ENCODE data around the gene TIAM2. TPM values are rescaled to one million over a fixed set of nuclear protein-coding genes. Genes with fewer than 3 reads are reported as not detected.

Gene TIAM2
- polyA plus RNA-seq, 1 donor: 13.7 TPM

DNA sequence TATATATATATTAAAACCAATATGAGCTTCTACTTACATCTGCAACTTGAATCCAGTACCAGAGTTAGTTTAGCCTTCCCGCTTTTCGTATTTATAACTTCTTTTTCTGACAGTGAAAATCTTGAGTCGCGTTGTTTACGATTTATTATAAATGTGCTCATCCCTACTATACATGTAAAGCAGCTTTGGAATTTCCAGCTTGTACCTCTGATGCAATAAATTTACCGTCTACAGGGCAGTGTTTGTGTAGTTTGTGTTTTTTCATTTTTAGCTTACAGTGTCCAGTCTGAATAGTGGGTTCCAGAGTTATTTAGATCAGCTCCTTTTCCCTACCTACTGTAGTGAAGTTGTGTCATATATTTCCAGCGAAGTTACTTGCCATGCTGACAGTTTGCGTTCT lies 66.3 kb downstream of the TIAM2 start:
- DNase-seq (ENCODE audit: low read depth): no peak

DNA sequence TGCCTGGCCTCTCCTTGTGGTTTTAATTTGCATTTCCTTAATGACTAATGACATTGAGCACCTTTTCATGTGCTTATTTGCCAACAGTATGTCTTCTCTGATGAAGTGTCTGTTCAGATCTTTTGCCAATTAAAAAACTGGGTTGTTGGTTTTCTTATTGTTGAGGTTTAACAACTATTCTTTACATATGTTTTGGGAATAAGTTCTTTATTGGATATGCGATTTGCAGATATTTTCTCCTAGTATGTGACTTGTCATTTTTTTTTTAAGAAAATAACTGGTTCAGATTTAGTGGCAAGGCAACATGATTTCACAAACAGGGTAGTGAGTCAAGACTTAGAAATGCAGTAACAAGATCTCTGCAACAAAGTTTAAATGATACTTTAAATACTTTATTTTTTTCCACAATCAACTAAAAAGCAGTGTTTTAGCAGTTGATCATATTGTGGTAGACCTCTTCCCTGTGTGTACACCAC lies 67.8 kb downstream of the TIAM2 start:
- DNase-seq (ENCODE audit: low read depth): no peak

DNA sequence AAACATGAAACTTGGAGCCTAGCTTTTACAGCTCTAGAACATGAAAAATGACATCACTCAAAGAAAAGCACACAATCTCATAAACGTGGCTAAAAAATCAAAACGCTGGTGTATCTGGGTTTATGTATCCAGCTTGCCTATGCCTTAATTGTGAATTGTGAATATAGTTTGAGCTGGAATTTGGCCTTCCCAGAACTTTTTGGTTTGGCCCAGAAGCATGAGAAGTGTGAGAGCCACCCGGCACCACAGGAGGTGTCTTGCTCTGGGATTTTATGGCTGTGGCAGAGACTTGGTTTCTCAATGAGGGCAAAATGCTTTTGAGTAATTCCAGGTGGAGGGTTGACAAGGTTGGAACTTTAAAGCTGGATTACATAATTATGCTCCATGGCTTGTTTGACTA lies 69.2 kb downstream of the TIAM2 start:
- DNase-seq (ENCODE audit: low read depth): no peak

GRCh38 chr6:155066361-155066760 lies 71.2 kb downstream of the TIAM2 start:
- DNase-seq (ENCODE audit: low read depth): peak; percentile 79

DNA sequence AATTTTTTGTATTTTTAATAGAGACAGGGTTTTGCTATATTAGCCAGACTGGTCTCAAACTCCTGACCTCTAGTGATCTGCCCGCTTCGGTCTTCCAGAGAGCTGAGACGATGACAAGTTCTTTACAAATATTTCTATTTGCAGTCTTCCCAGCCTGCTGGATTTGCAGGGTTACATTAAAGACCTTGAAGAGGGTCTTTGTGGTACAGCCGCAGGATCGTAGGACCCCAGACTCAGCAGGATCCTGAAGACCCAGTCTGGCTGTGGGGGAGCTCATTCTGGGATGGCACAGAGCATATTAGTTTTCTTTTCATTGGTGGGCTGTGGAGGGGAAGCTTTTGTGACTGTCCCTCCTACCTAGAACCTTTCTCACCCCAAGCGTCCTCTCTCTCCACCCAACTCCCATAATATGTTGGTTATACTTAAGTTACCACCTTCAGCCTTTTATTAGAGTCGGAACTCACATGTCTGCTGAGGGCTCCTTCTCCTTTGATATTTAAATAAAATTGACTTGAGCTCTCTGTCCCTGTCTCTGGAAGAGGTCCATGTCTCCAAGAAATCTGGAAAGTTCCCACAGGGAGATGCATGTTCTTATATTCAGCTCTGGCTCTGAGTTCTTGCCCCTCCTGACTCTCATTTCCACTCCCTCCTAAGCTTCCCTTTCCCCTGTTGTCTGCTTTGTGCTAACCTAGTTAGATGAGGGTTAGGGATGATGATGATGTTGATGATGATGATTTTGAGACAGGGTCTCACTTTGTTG lies 72.0 kb downstream of the TIAM2 start:
- DNase-seq (ENCODE audit: low read depth): no peak

- no peak for DNase-seq (ENCODE audit: low read depth)
These were observed 73.0 kb downstream of the TIAM2 start for GRCh38 chr6:155067956-155068615.

- DNase-seq (ENCODE audit: low read depth): no peak
These were observed 74.4 kb downstream of the TIAM2 start for GRCh38 chr6:155069543-155069942.

DNA sequence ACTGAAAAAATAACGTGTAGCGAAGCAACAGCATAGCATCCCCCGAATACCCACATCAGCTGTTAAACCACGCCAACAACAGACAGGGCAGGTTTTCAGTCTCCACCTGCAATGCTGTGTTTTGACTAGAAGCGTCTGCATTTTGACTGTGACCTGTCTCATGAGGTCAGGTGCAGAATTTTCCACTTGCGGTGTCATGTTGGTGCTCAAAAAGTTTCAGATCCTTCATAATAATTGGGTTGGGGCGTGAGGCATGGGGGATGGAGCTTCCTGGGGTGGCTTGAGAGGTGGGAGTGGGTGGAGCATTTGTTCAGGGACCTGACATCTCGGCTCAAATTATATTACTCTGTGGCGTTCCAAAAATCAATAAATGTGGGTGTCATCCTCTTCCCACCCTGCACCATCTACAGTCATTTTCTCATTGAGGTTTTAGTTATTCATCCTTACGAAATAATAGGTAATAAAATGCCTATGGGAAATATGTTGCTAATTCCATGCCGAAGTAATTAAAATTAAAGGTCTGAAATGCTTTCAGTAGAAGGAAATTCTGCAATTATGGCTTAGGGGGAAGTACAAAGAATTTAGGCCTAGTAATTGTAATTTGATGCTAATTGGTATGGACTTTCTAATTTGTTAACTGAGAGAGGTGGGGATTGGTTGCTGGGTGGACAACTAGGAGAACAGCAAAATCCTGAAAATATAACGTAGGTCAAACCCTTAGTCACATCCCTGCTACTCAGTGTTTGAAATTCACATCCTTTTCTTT lies 81.0 kb downstream of the TIAM2 start:
- DNase-seq (ENCODE audit: low read depth): no peak

GRCh38 chr6:155077331-155077730 lies 82.2 kb downstream of the TIAM2 start:
- DNase-seq (ENCODE audit: low read depth): no peak

DNA sequence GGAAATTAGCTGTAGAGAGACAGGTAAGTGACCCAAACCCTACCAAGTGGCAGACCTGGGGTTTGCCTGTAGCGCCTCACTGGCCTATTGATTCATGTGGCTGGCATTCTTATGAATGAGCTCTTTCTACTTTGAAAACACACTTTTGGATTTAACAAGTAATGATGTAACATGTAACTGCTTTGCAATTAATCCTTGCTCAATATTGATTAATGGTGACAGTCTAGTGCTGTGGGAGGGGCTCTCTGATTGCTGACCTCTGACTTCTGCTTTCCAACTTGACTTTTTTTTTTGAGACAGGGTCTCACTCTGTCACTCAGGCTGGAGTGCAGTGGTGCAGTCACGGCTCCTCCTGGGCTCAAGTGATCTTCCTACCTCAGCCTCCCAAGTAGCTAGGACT lies 82.7 kb downstream of the TIAM2 start:
- DNase-seq (ENCODE audit: low read depth): no peak

- no peak for DNase-seq (ENCODE audit: low read depth)
These were observed 83.2 kb downstream of the TIAM2 start for GRCh38 chr6:155078331-155078745.

DNA sequence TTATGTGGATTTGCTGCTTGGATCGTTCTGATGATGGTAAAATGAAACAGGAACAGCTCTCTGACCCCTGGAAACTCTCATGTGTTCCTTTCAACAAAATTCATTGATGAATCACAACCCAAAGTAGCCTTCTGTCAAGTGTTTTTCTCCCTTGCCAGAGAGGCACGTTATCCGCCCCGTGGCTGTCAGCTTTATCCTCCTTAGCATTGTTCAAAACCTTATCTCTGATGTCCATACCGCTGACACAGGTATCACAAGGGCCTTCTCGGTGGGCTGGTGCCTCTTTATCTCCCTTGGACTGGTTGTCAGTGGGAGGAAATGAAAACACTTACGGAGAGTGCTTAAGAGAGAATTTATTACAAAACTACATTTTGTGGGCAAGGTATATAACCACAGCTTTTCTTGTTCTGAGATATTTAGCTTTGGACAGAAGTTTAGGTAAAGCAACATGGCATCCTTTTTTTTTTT lies 84.9 kb downstream of the TIAM2 start:
- DNase-seq (ENCODE audit: low read depth): no peak

- DNase-seq (ENCODE audit: low read depth): no peak
These were observed 86.0 kb downstream of the TIAM2 start for GRCh38 chr6:155080881-155081845.

GRCh38 chr6:155084431-155085123 lies 89.5 kb downstream of the TIAM2 start:
- DNase-seq (ENCODE audit: low read depth): no peak

DNA sequence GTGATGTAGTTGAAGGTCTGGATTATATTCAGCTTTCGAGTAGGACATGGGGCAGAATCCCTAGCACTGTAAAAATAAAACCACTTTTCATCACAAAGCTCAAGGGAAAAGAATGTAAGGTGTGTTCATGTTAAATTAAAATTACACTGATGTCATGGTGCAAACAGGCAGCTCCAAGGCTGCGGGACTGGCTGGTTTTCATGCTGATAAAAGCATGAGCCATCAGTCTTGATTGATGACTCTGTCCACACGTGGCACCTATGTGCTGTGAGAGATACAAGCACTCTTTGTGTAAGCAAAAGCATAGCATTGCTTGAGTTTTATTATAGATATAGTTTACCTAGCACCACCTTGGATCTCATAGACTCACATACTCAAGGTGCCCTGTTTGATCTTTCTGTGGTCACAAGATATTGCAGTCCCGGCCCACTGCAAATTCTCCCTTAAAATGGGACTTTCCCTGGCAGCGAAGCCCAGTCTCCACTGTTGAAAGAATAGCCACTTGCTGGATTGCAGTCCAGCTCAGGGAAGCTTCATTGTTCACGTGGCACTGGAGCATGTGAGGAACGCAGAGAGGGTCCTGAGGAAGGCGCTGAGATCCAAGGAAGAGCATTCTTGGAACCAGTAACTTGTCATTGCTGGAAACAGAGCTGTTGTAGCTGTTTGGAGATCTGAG lies 90.6 kb downstream of the TIAM2 start:
- no peak for DNase-seq (ENCODE audit: low read depth)

DNA sequence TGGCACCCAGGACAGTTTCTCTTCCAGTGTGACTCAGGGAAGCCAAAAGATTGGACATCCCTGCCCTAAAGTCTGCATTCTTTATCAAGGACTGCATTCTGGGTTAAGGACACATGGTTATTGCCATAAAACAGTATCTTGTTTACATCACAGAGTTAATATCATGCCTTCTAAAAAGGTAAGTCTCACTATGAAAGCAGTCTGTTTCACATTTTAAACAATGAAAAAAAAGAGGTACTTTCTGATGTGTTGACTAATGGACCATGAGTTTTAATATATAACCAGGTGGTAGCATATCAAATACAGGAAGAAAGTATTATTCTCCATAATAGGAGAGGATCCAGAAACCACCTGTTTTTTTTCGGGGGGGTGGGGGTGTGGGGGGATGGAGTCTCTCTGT lies 93.7 kb downstream of the TIAM2 start:
- DNase-seq (ENCODE audit: low read depth): no peak

DNA sequence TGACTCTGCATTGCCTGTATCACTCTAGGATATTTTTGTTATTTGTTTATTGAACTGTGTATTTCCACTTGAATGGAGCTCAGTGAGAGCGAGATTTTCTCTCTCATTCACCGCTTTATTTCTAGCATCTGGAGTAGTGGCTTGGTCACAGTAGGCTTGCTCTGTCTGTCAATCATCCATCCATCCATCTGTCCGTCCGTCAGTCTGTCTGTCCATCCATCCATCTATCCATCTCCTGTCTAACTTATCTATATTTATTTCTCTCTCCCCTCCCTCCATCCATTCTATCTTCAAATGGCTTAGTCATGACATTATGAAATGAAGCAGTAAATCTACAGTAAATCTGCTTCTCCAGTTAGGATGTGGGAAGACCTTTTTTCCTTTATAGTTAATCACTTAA lies 94.6 kb downstream of the TIAM2 start:
- DNase-seq (ENCODE audit: low read depth): no peak

DNA sequence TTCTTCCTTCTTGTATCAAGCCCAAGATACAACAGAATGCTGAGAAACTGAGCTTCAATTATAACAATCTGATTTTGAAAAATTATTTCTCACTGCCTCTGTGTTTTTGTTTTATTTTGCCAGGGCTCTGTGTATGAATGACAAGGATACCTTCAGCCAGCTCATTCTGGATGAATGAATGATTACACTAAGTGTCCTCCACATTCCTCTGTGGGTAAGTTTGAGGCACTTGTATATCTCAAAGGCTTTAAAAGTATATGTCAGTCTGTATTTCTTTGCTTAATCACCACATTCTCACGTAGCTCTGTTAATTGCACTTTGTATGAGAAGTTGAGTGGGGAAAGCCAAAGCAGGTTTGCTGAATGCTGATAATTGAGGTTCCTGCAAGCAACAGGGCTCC lies 95.1 kb downstream of the TIAM2 start:
- no peak for DNase-seq (ENCODE audit: low read depth)

GRCh38 chr6:155091756-155092155 lies 96.6 kb downstream of the TIAM2 start:
- DNase-seq (ENCODE audit: low read depth): no peak

- DNase-seq (ENCODE audit: low read depth): no peak
These were observed 98.3 kb downstream of the TIAM2 start for GRCh38 chr6:155093430-155093829.
